ENCODE results near the gene VIPR2. TPM values are rescaled to one million over a fixed set of nuclear protein-coding genes. Genes with fewer than 3 reads are reported as not detected.
A peak's percentile ranks its signal among the peaks of the same experiment; 100 is the strongest.

Gene VIPR2
- total RNA-seq, 6 donors from 2014 or later: 0.30 to 0.74 (median 0.40) TPM; not detected in 3

GRCh38 chr7:159070431-159071148, 74.1 kb downstream of the VIPR2 start:
- Histone ChIP-seq H3K27me3 (no peaks in the 10 kb centered on the region), H3K9me3 (no peaks in the 10 kb centered on the region), H3K27ac (no peak overlapping the region), H3K4me1 (peaks cover 0 to 4% (median 0%) of the 10 kb centered on the region in 4 donors), H3K36me3 (no peaks in the 10 kb centered on the region), H3K4me3 (no peak overlapping the region)
- no peak for DNase-seq
- ATAC-seq (ENCODE audit: low FRiP score in 2 of 2): no peak
- TF ChIP-seq EP300 (IDR thresholded peaks at IDR 0.05) (no peak), CTCF (IDR thresholded peaks at IDR 0.05) (no peak), POLR2A (IDR thresholded peaks at IDR 0.05) (no peak), POLR2AphosphoS5 (IDR thresholded peaks at IDR 0.05) (no peak)
- WGBS, 2 donors: 41 to 50% methylated on average over 14 to 17 of the region's 17 CpGs

- 86 to 89% methylated on average over 10 to 14 of the region's 14 CpGs for WGBS, 2 donors
- peak overlapping the region in 1 of 4 donors; percentile 3 for H3K27ac ChIP-seq
- ATAC-seq (ENCODE audit: low FRiP score in 2 of 2): peak in 1 of 2 donors; percentile 9
Observed at GRCh38 chr7:159068893-159069448, 75.7 kb downstream of the VIPR2 start.

GRCh38 chr7:159068488-159068811, 76.2 kb downstream of the VIPR2 start:
- H3K27ac ChIP-seq: peak overlapping the region in 2 of 4 donors; percentile 3 to 24
- 59 to 71% methylated on average over 12 of the region's 12 CpGs for WGBS, 2 donors
- ATAC-seq (ENCODE audit: low FRiP score in 2 of 2): peak; percentile 28 to 91
- peak in 1 of 2 donors; percentile 82 for DNase-seq
- H3K36me3 ChIP-seq: no peaks in the 10 kb centered on the region
- H3K9me3 ChIP-seq: no peaks in the 10 kb centered on the region
- H3K4me3 ChIP-seq: no peak overlapping the region
- peaks cover 0 to 4% (median 0%) of the 10 kb centered on the region in 4 donors for H3K4me1 ChIP-seq
- TF ChIP-seq EP300 (IDR thresholded peaks at IDR 0.05) (no peak), POLR2AphosphoS5 (IDR thresholded peaks at IDR 0.05) (peak in 1 of 2 donors; percentile 40)
- no peaks in the 10 kb centered on the region for H3K27me3 ChIP-seq

More at GRCh38 chr7:159068893-159069448, 75.7 kb downstream of the VIPR2 start:
- Histone ChIP-seq H3K9me3 (no peaks in the 10 kb centered on the region), H3K36me3 (no peaks in the 10 kb centered on the region), H3K4me1 (peaks cover 0 to 4% (median 0%) of the 10 kb centered on the region in 4 donors), H3K4me3 (no peak overlapping the region), H3K27me3 (no peaks in the 10 kb centered on the region)
- TF ChIP-seq CTCF (IDR thresholded peaks at IDR 0.05) (no peak), POLR2A (IDR thresholded peaks at IDR 0.05) (no peak), POLR2AphosphoS5 (IDR thresholded peaks at IDR 0.05) (no peak), EP300 (IDR thresholded peaks at IDR 0.05) (no peak)
- no peak for DNase-seq

- DNase-seq: peak in 1 of 2 donors; percentile 40
- WGBS, 2 donors: 71 to 77% methylated on average over 9 to 13 of the region's 13 CpGs
Observed at GRCh38 chr7:159067576-159068487, 76.8 kb downstream of the VIPR2 start.

More at GRCh38 chr7:159067576-159068487, 76.8 kb downstream of the VIPR2 start:
- Histone ChIP-seq H3K9me3 (no peaks in the 10 kb centered on the region), H3K36me3 (no peaks in the 10 kb centered on the region), H3K27ac (peak overlapping the region in 2 of 4 donors; percentile 3 to 24), H3K4me3 (no peak overlapping the region), H3K27me3 (no peaks in the 10 kb centered on the region), H3K4me1 (peaks cover 0 to 4% (median 0%) of the 10 kb centered on the region in 4 donors)
- TF ChIP-seq POLR2AphosphoS5 (IDR thresholded peaks at IDR 0.05) (no peak), POLR2A (IDR thresholded peaks at IDR 0.05) (no peak), EP300 (IDR thresholded peaks at IDR 0.05) (no peak), CTCF (IDR thresholded peaks at IDR 0.05) (no peak)
- no peak for ATAC-seq (ENCODE audit: low FRiP score in 2 of 2)
